Effector CD8-positive, alpha-beta T cell (primary cell): ENCODE measurements around the gene EYA2.
"Not testable (repeated sequence)": the region's sequence is repeated elsewhere in the genome, so short reads cannot be mapped to it uniquely, and the experiment has no call there.

Source experiments
- DNase-seq: peaks from one replicate; lab custom pipeline; 2025; lab: John Stamatoyannopoulos, UW
- total RNA-seq, 4 experiments: gene quantifications; one replicate each; lab custom pipeline; 2026; lab: John Stamatoyannopoulos, UW

Gene EYA2
- total RNA-seq: 0 to 0.54 (median 0.18) reads per million in 4 experiments

- no peak for DNase-seq
These were observed at the start of gene EYA2 for GRCh38 chr20:46894579-46894958. EYA2 (plus strand) TSS chr20:46894843; CDS start chr20:46990011, 95,168 bp downstream.

GRCh38 chr20:46844965-46845364 lies 49.7 kb upstream of the EYA2 start:
- DNase-seq: no peak

- DNase-seq: no peak
These were observed 45.4 kb upstream of the EYA2 start for GRCh38 chr20:46849269-46849668.

- no peak for DNase-seq
These were observed 44.9 kb upstream of the EYA2 start for GRCh38 chr20:46849751-46850150.

GRCh38 chr20:46850416-46850815 lies 44.2 kb upstream of the EYA2 start:
- no peak for DNase-seq

- no peak for DNase-seq
These were observed 43.7 kb upstream of the EYA2 start for GRCh38 chr20:46850896-46851295.

- DNase-seq: no peak
These were observed 42.9 kb upstream of the EYA2 start for GRCh38 chr20:46851746-46852145.

- no peak for DNase-seq
These were observed 42.3 kb upstream of the EYA2 start for GRCh38 chr20:46852313-46852712.

GRCh38 chr20:46853926-46854325 lies 40.7 kb upstream of the EYA2 start:
- DNase-seq: no peak

- no peak for DNase-seq
These were observed 37.4 kb upstream of the EYA2 start for GRCh38 chr20:46857061-46857831.

- DNase-seq: no peak
These were observed 28.8 kb upstream of the EYA2 start for GRCh38 chr20:46865824-46866223.

GRCh38 chr20:46870041-46870440 lies 24.6 kb upstream of the EYA2 start:
- DNase-seq: no peak

GRCh38 chr20:46872328-46873211 lies 22.1 kb upstream of the EYA2 start:
- no peak for DNase-seq

- no peak for DNase-seq
These were observed 19.6 kb upstream of the EYA2 start for GRCh38 chr20:46875059-46875458.

- no peak for DNase-seq
These were observed 15.3 kb upstream of the EYA2 start for GRCh38 chr20:46879386-46879785.

- DNase-seq: not testable (repeated sequence)
These were observed 14.7 kb upstream of the EYA2 start for GRCh38 chr20:46879963-46880362.

- DNase-seq: no peak
These were observed 10.8 kb upstream of the EYA2 start for GRCh38 chr20:46883892-46884291.

GRCh38 chr20:46890682-46891081 lies 4.0 kb upstream of the EYA2 start:
- no peak for DNase-seq

GRCh38 chr20:46893051-46893450 lies 1.6 kb upstream of the EYA2 start:
- DNase-seq: no peak

- no peak for DNase-seq
These were observed 615 bp upstream of the EYA2 start for GRCh38 chr20:46893877-46894578.

GRCh38 chr20:46894971-46895905 lies 595 bp downstream of the EYA2 start:
- DNase-seq: no peak
